ENCODE data around the gene THSD4.

THSD4 gene

DNA sequence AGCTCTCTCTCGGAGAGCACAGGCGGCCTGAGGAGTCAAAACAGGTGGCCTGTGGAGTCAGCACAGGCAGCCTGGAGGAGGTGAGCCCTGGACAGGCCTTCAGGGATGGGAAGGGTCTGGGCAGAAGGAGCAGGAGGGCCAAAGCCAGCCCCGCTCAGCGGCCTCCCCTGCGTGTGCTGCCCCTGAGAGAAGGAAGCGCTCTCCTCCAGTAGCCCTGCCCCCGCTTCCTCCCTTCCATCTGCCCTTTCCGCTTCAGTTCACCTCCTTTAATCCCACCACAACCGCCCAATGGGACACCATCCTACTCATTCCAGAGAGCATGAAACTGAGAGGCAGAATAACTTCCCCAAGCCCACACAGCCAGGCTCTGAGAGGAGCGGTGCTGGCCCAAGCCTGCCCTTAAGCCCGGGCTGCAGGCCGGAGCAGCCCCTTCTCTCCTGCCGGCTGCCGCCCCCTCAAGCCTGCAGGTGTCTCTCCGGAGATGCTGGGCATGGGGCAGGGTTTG lies 691.9 kb downstream of the THSD4 start:
- no peak for DNase-seq

DNA sequence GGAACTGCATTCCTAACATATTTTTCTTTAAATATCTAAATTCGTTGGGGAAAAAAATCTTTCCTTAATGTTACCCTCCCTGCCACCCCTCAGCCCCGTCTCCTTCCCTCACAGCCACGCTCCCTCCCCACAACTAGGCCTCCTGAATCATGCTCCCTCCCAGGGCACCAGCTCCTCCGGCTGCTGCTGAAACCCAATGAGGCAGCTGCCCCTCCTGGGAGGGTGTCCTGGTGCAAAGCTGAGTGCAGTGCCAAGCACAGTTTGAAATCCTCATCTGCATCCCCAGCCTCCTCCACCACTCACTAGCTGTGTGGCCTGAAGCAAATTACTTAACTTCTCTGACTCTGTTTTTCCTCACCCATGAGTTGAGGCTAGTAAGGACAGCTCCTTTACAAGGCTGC lies 692.4 kb downstream of the THSD4 start:
- DNase-seq = no peak

DNA sequence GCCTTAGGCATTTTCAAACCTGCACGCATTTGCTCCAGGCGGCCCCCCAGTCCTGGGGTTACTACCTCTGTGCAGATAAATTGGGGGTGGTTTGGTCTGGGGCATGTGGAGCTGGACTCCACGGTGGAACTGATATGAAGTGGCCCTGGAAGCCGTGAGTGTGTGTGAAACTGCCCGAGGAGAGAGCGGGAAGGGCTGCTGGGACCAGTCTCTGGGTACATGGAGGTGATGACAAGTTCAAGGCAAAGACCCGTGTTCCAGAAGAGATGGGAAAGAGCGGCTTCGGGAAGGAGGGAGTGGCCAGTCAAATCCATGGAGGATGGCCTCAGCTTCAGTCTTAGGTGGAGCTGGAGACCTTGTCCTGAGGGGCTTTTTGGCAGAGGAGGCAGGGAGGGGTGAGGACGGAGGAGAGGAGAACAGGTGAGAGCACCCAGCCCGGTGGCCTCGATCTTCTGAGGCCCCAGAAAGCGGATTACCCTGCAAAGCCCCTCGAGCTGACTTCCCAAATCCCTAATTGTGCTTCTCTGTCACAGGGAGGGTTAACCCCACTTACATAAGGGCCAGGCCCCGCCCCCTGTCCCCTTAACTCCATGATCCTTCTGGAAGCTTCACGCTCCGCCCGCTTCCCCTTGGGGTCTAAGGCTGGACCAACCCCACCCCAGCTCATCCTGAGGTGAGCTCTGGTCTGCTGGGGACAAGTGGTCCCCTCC lies 693.2 kb downstream of the THSD4 start:
- no peak for DNase-seq

DNA sequence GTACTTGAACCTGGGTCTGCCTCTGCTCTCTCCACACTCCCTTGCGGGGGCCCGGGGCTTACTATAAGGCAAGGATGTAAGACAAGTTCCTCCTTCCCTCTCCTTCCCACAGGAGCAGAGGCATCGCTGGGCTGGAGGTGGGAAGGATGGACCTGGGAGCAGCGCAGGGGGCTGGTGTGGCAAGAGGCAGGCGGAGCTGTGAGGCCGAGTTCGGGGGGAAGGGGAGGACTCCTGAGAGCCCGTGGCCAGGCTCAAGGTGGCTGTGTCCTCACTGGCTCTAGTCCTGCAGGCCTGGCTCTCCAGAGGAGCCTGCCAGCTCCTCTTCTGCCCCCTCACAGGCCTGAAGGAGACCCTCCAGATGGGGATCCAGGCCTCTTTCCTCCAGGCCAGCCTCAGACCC lies 694.1 kb downstream of the THSD4 start:
- no peak for DNase-seq

DNA sequence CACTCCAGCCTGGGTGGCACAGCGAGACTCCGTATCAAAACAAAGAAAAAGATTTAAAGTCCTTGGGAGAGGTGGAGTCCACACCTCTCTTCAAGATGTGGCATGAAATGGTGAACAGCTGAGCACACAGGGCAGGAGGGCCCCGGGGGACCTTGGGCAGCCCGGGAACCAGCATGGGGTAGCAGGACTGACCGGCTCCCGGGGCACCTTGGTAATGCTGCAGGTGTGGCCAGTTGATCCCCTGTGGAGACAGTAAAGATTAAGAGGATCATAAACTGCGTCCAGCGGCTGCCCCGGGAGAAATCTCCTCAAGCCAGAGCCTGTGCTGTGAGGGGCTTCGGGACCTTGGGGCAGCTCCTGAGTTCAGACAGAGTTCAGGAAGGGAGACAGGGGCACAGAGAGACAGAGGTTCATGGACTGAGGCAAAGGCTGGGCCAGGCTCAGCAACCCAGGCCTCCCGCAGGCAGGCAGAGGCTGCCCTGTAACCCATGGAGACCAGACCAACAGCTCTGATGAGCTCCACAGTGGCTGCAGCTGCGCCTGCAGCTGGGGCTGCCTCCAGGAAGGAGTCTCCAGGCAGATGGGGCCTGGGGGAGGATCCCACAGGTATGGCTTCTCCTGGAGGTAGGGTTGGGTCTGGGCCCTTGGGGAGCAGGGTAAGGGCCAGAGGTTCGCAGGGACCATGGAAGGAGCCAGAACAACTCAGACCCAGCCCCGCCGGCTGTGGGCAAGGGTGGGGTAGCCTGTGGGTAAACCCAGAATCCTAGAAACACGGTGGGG lies 695.2 kb downstream of the THSD4 start, which contains the start of gene NR2E3:
TSS of gene NR2E3 (plus strand) at position 299 of the 780 bp plus-strand sequence. CDS start at position 489, 190 bp downstream.
- DNase-seq = no peak

DNA sequence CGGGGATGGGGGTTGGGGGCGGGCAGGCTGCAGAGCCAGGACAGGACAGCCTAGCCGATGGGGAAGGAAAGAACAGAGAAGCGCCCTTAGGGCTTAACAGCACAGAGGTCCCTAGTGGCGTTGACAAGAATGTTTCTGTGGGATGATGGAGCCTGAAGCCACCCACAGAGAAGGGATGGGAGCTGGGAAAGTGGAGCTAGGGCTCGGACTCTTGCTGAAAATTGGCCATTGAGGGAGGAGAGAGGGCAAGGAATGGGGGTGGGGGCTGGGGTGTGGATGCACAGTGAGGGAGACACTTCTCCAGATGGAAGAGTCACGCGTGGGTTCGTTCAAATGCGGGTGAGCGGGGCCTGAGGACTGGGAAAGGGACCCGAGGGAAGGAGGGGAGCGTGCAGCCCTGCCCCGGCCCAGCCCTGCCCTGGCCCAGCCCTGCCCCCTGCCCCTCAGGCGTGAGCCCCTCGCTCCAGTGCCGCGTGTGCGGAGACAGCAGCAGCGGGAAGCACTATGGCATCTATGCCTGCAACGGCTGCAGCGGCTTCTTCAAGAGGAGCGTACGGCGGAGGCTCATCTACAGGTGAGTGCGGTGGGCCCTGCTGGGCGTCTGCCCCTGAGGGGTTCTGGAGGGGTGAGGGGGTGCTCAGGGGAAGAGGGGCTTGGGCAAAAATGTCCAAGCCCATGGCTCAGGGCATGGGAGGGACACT lies 695.9 kb downstream of the THSD4 start:
- no peak for DNase-seq

DNA sequence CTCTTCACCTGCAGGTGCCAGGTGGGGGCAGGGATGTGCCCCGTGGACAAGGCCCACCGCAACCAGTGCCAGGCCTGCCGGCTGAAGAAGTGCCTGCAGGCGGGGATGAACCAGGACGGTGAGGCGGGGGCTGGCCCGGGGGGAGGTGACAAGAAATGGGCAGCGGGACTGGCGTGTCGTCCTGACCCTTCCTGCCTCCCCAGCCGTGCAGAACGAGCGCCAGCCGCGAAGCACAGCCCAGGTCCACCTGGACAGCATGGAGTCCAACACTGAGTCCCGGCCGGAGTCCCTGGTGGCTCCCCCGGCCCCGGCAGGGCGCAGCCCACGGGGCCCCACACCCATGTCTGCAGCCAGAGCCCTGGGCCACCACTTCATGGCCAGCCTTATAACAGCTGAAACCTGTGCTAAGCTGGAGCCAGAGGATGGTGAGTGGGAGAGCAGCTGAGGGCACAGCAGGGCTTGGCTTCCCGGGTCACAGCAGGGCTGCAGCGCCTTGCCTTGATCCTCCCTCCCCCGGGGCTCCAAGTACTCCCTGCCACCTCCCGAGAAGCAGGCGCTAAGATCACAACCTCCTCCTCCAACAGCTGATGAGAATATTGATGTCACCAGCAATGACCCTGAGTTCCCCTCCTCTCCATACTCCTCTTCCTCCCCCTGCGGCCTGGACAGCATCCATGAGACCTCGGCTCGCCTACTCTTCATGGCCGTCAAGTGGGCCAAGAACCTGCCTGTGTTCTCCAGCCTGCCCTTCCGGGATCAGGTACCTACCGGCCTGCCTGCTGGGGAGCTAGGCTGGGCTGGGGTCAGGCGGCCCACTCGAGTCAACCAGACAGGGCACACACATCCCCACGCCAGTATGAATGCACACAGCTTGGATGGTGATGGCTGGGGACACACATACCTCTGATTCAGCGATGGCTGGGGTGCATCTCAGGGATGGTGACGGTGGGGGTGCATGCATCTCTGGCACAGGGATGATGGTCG lies 696.8 kb downstream of the THSD4 start:
- no peak for DNase-seq

DNA sequence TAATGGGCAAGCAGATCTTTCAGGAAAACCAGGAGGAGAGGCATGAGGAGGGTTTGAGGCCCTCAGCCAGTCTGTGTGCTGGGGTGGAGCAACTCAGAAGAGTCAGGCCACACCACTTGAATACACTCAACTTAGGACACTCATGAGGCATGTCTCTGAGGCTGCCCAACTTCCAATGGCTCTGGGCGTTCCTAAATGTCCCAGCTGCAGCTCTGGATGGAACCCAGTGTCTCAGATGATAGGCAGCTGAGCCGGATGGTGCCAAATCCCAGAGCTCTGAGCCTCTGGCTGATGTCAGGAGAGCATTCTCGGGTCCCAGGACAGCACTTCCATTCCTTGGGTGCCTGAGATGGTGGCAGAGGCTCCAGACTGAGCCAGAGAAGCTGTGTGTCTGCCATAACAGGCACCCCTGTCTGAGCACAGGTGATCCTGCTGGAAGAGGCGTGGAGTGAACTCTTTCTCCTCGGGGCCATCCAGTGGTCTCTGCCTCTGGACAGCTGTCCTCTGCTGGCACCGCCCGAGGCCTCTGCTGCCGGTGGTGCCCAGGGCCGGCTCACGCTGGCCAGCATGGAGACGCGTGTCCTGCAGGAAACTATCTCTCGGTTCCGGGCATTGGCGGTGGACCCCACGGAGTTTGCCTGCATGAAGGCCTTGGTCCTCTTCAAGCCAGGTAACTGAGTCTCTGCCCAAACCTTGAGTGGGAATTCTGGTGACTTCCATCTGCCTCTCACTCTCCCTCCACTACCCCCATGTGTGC lies 697.9 kb downstream of the THSD4 start:
- no peak for DNase-seq

DNA sequence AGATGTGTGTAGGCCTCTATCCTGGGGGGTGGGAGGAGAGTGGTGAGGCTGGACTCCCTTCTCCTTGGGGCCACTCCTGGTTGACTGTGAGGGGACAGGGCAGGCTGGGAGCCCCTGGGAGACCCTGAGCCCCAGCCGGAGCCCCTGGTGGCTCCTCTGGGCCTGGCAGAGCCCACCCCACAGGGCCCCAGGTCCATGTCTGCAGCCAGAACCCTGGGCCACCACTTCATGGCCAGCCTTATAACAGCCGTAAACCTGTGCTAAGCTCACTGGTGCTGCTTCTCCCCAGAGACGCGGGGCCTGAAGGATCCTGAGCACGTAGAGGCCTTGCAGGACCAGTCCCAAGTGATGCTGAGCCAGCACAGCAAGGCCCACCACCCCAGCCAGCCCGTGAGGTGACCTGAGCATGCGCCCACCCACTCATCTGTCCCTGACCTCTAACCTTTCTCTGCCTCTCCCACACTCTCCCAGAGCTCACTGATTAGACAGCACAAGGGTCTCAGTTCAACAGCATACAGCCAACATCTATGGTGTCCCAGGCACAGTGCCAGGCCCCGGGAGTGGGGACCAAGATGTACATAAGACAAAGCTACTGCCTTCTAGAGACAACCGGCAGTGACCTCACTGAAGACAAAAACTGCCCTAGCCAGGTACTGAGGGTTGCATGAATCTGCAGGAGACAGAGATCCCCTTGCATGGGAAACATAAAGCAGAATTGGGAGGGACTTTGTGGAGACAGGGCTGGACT lies 698.6 kb downstream of the THSD4 start:
- no peak for DNase-seq

DNA sequence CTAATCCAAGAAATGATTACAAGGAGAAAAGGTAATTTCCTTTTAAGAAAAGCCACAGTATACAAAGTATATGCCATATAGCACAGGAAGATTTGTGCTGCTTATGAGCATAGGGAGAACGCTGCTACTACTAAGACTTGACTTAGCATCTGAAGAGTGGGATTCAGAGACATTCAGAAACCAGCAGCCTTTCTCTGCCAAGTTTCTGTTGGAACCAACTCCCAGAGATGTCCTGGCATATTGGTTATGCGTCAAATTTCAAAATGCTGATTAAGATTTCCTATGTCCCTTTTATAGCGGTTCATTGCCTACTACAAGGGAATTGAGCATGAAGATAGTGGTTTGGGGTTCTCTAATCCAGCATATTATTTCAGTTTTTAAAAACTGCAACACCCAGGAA lies 700.0 kb downstream of the THSD4 start:
- no peak for DNase-seq

DNA sequence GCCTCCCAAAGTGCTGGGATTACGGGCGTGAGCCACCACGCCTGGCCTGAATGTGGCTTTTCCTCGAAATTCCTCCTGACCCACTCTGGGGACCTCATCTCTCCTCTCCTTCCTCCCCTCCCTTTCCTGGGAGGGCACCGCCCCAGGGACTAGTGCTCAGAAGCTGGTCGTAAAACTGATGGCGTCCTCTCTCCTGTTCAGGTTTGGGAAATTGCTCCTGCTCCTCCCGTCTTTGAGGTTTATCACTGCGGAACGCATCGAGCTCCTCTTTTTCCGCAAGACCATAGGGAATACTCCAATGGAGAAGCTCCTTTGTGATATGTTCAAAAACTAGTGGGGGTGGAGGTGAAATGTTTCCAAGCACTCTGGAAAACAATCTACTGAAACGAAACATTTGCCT lies 702.1 kb downstream of the THSD4 start:
- DNase-seq = no peak

DNA sequence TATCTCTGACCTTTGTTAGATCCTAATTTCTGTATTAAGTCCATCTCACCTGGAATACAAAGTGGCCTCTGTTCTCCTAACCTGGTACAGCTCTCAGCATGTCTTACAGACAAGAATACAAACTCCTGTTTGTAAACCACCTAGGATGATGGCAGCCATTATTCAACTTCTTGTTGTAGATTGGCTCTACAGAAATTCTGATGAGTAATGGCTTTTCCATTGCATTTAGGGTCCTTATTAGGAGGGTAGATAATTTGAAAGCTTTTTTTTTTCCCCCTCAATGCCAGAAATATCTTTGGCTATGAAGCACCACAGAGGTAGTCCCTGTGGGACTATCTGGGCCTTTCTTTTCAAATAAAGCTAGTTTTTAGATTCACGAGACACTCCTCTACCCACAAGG lies 704.9 kb downstream of the THSD4 start:
- no peak for DNase-seq

DNA sequence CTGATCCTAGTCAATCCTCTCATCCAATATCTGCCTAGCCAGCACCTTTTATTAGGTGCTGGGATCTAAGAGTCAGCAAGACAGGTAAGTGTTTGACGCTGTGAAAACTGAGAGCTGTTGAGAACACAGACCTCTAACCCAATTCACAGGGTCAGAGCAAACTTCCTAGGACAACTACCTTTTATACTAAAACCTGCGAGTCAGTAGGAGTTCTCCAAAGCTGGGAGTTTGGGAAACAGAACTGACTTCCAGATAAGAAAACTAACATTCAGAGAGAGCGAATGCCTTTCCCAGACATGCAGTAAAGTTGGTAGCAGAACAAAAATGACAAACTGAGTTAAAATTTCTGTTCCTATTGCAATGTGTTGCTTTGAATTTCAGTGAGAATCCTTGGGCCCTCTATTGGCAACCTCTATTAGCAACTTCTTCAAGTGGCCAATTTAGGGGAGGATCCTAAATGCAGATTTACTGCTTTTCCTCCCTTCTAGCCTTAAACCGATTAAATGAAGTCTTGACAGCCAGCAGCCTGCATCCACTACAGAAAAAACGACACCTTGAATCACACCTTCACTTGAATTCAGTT lies 706.4 kb downstream of the THSD4 start:
- DNase-seq = no peak

DNA sequence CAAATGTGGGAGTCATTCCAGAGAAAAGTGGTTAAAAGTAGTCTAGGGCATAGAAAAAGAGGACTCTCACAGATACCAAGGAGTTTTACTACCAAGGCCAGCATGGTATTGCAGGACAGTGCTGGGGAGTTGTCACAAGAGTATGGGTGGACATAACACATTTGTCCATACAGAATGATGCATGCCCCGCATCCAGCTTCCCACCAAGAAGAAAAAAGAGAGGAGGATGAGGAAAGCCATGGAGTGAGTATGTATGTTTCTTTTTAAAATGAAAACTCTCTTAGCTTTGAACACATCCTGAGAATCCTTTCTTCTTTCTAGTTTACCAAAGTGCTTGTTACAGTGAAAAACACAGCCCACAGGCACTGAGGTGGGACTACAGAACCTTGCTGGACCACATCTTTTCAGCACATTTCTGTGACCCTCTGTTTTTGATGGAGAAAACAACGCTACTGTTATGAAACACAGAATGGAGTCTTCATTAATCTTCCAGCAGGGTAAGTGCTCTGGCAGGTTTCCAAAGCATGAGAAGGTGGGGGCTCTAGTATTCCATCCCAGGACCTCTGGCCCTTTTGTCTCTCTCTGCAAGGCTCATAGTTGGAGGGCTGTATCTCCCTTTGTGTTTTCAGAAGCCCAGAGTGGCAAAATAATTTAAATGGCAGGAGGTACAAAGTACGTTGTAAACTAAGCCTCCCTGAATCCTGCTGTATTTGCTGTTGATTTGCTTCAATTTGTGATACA lies 707.8 kb downstream of the THSD4 start:
- DNase-seq = no peak

DNA sequence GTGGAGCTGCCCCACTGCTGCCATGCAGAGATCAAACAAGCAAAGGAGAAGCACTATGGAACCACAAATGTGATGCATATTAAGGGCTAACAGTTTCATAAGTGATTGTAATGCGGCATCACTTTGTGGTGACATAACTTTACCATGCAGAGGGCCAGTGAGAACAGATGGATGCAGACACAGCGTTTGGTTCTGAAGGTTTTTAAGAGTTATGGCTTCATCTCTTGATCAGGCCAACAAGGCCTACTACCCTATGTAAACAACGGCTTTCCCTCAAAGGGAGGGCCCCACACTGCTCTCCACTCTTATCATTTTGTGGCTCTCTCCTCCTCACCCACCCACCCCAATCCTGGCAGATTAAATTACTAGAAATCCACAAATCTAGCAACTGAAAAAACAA lies 708.5 kb downstream of the THSD4 start:
- DNase-seq = no peak

DNA sequence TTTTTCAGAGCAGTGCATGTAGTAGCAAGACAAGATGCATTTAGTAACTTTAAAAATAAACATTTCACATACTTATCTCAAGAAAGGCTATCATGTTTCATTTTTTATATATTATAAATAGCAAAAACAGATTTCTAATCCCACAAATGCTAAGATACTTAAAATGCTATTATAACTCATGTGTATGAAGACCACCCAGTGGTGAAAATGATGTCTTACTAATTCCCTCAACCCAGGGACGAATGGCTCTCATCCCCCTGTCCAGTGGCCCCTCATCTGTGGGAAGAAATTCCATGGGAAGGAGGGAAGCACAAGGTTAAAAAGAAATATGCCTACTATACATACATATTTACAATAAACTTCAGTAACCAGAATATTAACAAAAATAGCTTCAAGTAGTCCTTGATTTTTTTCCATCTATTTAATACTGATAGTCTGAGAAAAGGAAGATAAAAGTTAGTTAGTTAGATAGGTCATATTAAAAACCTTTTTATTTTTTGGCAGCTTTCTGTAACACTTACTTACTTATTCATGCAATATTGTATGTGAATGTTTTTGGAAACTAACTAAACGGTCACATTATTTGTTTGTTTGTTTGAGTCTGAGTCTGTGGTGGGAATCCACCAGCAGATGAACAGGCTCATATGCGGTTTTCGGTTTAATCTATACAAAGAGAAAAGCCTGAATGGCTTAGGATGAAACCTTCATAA lies 709.9 kb downstream of the THSD4 start:
- DNase-seq = no peak

DNA sequence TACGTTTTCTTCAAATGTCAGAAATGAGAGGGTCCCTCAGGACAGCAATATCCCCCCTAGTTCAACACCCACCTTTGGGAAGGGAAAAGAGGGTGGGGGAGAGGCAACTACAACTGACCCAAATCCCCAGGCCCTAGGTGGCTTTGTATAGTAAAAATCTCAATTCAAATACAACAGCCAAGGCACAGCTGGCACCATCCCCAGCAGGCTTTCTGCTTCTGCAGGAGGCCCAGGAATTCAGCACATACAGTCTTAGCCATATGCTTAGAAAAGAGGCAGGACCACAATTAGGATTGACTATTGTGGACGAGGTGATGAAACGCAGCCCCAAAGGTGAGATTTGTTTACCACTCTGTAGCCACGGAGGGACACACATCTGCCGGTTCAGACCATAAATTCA lies 710.9 kb downstream of the THSD4 start:
- no peak for DNase-seq

DNA sequence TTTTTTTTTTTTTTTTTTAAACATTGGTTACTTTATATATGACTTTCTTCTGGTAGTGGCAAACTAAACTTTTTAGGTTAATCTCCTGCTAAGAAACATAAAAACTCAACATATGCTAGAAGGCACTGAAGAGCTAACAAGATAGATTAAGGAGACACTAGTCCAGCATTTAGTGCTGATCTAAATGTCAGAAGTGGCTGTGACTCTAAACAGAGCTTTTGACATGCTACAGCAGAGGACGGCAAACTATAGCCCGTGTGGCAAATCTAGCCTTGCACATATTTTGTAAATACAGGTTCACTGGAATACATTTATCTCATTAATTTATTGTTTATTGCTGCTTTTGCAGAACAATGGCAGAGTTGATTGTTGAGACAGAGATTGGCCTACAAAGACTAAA lies 715.7 kb downstream of the THSD4 start:
- no peak for DNase-seq
